Stomach (tissue), 4 donors: ENCODE data around the gene XG.

Source experiments
- CTCF ChIP-seq, 7 experiments: fragments of 450-650 bp in 4 of 7; fragments of 200-600 bp in 3 of 7; sonication (generic) in 3 of 7; IDR thresholded peaks; one replicate each; pipeline ENCODE4 v1.5.1; 2016 to 2019; ENCODE audit warnings: antibody characterized with exemption in 7 of 7, control low read depth in 2 of 7, mild to moderate bottlenecking in 1 of 7
- EP300 ChIP-seq: sonication (generic); formaldehyde crosslinking; IDR thresholded peaks from one replicate; pipeline ENCODE4 v1.6.1; 2017; ENCODE audit warnings: antibody characterized with exemption
- POLR2A ChIP-seq, 4 donors: fragments of 450-650 bp; IDR thresholded peaks; one replicate each; pipeline ENCODE4 v1.6.1; 2016; ENCODE audit warnings: antibody characterized with exemption in 4 of 4, control low read depth in 2 of 4, mild to moderate bottlenecking in 1 of 4, moderate library complexity in 1 of 4
- POLR2AphosphoS5 ChIP-seq, 3 donors: sonication (generic); formaldehyde crosslinking; IDR thresholded peaks; one replicate each; pipeline ENCODE4 v1.6.1; 2016; ENCODE audit warnings: antibody characterized with exemption in 3 of 3

DNA sequence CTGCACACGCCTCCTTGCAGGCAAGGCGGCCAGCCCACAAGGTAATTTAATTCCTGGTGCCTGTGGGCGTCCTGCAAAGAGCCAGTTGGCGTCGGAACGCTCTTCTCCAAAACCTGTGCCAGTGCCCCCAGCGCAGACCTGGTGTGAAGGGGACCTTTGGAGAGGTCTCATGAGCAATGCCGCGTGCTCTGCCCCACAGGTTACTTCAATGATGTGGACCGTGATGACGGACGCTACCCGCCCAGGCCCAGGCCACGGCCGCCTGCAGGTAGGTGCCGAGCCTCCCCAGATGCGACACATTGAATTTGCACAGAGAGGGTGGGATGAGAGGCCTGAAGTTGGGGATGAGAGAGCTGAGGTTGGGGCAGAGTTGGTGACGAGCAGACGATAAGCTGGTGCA lies 42.5 kb downstream of the XG start:
- TF ChIP-seq CTCF (IDR thresholded peaks at IDR 0.05) (no peak), EP300 (no peak), POLR2A (IDR thresholded peaks at IDR 0.05) (no peak), POLR2AphosphoS5 (IDR thresholded peaks at IDR 0.05) (no peak)
